Neural cell (in vitro differentiated cells): Measurements from ENCODE around the gene SNX7.

Source experiments
- CTCF ChIP-seq: fragments of 450-650 bp; IDR thresholded peaks from 2 replicates; pipeline ENCODE4 v1.5.1; 2014; ENCODE audit warnings: antibody characterized with exemption, mild to moderate bottlenecking, moderate library complexity; ENCODE audit not compliant: poor library complexity, severe bottlenecking
- EZH2 ChIP-seq: fragments of 200-600, 300-800 bp; shearing (Covaris generic), sonication (generic); IDR thresholded peaks from 2 replicates; pipeline ENCODE4 v1.6.1; 2014; ENCODE audit warnings: antibody characterized with exemption, low read length, borderline replicate concordance, mild to moderate bottlenecking; ENCODE audit not compliant: insufficient read depth, poor library complexity, severe bottlenecking
- TAF1 ChIP-seq: IDR thresholded peaks from 2 replicates; pipeline ENCODE4 v1.6.1; 2012; ENCODE audit warnings: low read depth

- TF ChIP-seq CTCF: peak; percentile 63
- no peak for TF ChIP-seq EZH2
- no peak for TF ChIP-seq TAF1
These were observed 132.8 kb downstream of the SNX7 start for GRCh38 chr1:98794196-98794886.
